ENCODE measurements around the gene ZNF503. TPM values are rescaled to one million over a fixed set of nuclear protein-coding genes. Genes with fewer than 3 reads are reported as not detected.

Gene ZNF503
- total and polyA plus RNA-seq, 2 of the 8 experiments (the other 6 are each of a cell fraction or from before 2014, with no cell fraction given): 0.03 to 0.13 TPM

DNA sequence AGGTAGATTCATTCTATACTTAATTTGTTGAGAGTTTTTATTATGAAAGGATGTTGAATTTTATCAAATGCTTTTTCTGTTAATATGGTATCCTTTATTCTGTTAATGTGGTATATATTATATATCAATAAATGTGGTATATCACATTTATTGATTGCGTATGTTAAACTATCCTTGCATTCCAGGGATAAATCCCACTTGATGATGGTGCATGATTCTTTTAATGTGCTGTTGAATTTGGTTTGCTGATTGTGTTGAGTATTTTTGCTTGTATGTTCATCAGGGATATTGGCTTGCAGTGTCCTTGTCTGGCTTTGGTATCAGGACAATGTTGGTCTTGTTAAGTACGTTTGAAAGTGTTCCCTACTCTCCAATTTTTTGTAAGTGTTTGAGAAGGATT lies 41.8 kb upstream of the ZNF503 start:
- Histone ChIP-seq H2BK20ac (ENCODE audit: low read length) (no peak overlapping the region), H2BK15ac (ENCODE audit: low read length) (no peak overlapping the region), H2BK5ac (ENCODE audit: low read depth, low read length) (no peak overlapping the region), H3K4me1 (replicated peaks in 1 of 4; ENCODE audit: control insufficient read depth in 3 of 4, insufficient read depth in 4 of 4, low read length in 3 of 4) (no peaks in the 10 kb centered on the region), H3K79me2 (ENCODE audit: control insufficient read depth in 1 of 2, insufficient read depth in 2 of 2, low read length in 2 of 2) (no peaks in the 10 kb centered on the region), H3K23ac (ENCODE audit: insufficient read length) (no peak overlapping the region), H4K5ac (ENCODE audit: insufficient read length, low read depth, low read length) (no peak overlapping the region), H3K4ac (replicated peaks; ENCODE audit: insufficient read length, low read depth, low read length) (no peak overlapping the region), H4K8ac (ENCODE audit: extremely low read depth, insufficient read depth, low read length) (no peak overlapping the region), H3K18ac (ENCODE audit: extremely low read depth, low read length) (no peak overlapping the region), H4K91ac (replicated peaks; ENCODE audit: insufficient read length, low read length) (no peak overlapping the region), H3K9ac (replicated peaks in 1 of 4; ENCODE audit: extremely low read depth in 1 of 4, low read depth in 3 of 4, low read length in 3 of 4) (no peak overlapping the region), H3K23me2 (ENCODE audit: low read depth, low read length) (no peaks in the 10 kb centered on the region), H3K4me2 (ENCODE audit: insufficient read depth in 1 of 2, low read depth in 2 of 2, low read length in 2 of 2) (no peak overlapping the region), H2AK5ac (ENCODE audit: low read depth, low read length) (no peak overlapping the region), H3K27ac (ENCODE audit: low read depth, low read length) (no peak overlapping the region), H3K27me3 (replicated peaks in 1 of 4; ENCODE audit: control insufficient read depth in 3 of 4, extremely low read depth in 1 of 4, insufficient read depth in 3 of 4, low read length in 3 of 4) (peaks cover 0 to 4% (median under 1%) of the 10 kb centered on the region in 4 experiments; a peak in 4 of 7 replicates), H2BK120ac (replicated peaks; ENCODE audit: low read depth, low read length) (no peak overlapping the region), H4K20me1 (replicated peaks in 1 of 2; ENCODE audit: control insufficient read depth in 1 of 2, insufficient read depth in 2 of 2, low read length in 2 of 2) (no peaks in the 10 kb centered on the region), H3K36me3 (ENCODE audit: control insufficient read depth in 2 of 4, insufficient read depth in 4 of 4, low read length in 3 of 4) (no peaks in the 10 kb centered on the region), H3K4me3 (ENCODE audit: extremely low read depth in 1 of 4, insufficient read depth in 2 of 4, low read depth in 3 of 4, low read length in 4 of 4) (no peak overlapping the region), H3K79me1 (ENCODE audit: low read depth, low read length) (no peaks in the 10 kb centered on the region), H3K9me3 (ENCODE audit: insufficient read depth in 2 of 2, low read depth in 1 of 2, low read length in 1 of 2) (peaks cover 6 to 8% of the 10 kb centered on the region in 2 experiments; a peak in 2 of 4 replicates), H2AFZ (ENCODE audit: low read length) (no peak overlapping the region), H2BK12ac (ENCODE audit: low read depth, low read length) (no peak overlapping the region), H3K14ac (ENCODE audit: insufficient read length) (no peak overlapping the region), H3K56ac (replicated peaks; ENCODE audit: insufficient read length, low read depth, low read length) (no peak overlapping the region)
- POLR2A ChIA-PET (ENCODE audit: partially characterized antibody): no interaction called here
- DNase-seq (ENCODE audit: low read depth in 1 of 2, low spot score in 2 of 2) (no peak), FAIRE-seq (no peak)
- WGBS, 2 experiments (ENCODE audit: extremely low coverage in 1 of 2, insufficient coverage in 1 of 2, insufficient read length in 1 of 2, insufficient replicate concordance in 2 of 2, low coverage in 1 of 2, low lambda C conversion rate in 2 of 2, missing lambda C conversion rate in 1 of 2): 83% methylated on average over 2 of the region's 2 CpGs; no CpG with 5 or more reads in 1 of the 2 experiments
- CTCF ChIA-PET (ENCODE audit: partially characterized antibody): no interaction called here
- no peak for TF ChIP-seq CBX5 (IDR thresholded peaks at IDR 0.05; ENCODE audit: low read depth, low read length)
- TF ChIP-seq, protein P1, sequence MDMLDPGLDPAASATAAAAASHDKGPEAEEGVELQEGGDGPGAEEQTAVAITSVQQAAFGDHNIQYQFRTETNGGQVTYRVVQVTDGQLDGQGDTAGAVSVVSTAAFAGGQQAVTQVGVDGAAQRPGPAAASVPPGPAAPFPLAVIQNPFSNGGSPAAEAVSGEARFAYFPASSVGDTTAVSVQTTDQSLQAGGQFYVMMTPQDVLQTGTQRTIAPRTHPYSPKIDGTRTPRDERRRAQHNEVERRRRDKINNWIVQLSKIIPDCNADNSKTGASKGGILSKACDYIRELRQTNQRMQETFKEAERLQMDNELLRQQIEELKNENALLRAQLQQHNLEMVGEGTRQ (IDR thresholded peaks at IDR 0.05; ENCODE audit: low read length): no peak
- TF ChIP-seq, protein P2, sequence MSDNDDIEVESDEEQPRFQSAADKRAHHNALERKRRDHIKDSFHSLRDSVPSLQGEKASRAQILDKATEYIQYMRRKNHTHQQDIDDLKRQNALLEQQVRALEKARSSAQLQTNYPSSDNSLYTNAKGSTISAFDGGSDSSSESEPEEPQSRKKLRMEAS (IDR thresholded peaks at IDR 0.05): no peak
- no peak for TF ChIP-seq EGR1 (IDR thresholded peaks at IDR 0.05; ENCODE audit: borderline replicate concordance, low read depth, low read length)
- TF ChIP-seq POLR2A (IDR thresholded peaks at IDR 0.05; ENCODE audit: control extremely low read depth in 1 of 2, low read depth in 2 of 2, low read length in 2 of 2): no peak
- no peak for TF ChIP-seq NANOG (IDR thresholded peaks at IDR 0.05; ENCODE audit: insufficient read depth, low read depth, low read length, poor library complexity, severe bottlenecking)
